Measurements from ENCODE around the gene PRCD.

GRCh38 chr17:76517638-76518038, 22.2 kb upstream of the PRCD start:
- TF ChIP-seq, protein P1, sequence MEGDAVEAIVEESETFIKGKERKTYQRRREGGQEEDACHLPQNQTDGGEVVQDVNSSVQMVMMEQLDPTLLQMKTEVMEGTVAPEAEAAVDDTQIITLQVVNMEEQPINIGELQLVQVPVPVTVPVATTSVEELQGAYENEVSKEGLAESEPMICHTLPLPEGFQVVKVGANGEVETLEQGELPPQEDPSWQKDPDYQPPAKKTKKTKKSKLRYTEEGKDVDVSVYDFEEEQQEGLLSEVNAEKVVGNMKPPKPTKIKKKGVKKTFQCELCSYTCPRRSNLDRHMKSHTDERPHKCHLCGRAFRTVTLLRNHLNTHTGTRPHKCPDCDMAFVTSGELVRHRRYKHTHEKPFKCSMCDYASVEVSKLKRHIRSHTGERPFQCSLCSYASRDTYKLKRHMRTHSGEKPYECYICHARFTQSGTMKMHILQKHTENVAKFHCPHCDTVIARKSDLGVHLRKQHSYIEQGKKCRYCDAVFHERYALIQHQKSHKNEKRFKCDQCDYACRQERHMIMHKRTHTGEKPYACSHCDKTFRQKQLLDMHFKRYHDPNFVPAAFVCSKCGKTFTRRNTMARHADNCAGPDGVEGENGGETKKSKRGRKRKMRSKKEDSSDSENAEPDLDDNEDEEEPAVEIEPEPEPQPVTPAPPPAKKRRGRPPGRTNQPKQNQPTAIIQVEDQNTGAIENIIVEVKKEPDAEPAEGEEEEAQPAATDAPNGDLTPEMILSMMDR (conservative IDR thresholded peaks at IDR 0.05; ENCODE audit: low read depth, low read length), result peak; percentile 30; the same call in 1 of the 2 replicates
- TF ChIP-seq EZH2 (IDR thresholded peaks at IDR 0.05; ENCODE audit: low read length, unreplicated experiment), result no peak

All from PC-3 (cell line).